ENCODE measurements around the gene PLCL1. TPM values are rescaled to one million over a fixed set of nuclear protein-coding genes. Genes with fewer than 3 reads are reported as not detected.

PLCL1 gene
- total RNA-seq, 1 experiment from 2014 or later, result 1.6 TPM

DNA sequence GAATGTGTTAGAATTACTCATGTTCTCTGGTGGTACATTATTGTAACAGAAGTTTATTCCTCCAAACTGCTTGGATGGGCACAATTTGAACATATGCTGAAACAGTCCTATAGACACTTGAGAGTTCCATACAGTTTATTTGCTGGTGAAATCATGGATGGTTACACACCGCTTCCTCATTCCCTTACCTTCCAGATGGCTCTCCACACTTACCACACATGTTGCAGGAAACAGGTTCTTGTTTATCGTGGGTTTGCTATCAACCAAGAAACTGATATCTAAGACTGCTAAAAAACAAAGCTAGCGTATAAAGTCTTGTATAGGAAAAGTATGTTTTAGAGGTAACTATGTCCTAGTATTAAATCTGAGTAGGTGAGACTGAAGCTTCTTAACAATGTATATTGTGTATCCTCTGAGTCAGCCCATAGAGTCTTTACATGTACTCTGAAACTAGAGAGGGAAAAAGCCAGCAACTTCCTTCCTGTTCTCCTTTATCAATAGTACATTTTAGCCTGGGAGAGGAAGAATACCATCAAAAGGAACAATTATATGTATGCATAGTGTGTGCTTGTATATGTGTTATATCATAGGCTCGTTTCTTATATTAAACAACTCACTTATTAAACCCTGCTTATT, 313.1 kb downstream of the PLCL1 start:
- Histone ChIP-seq H3K4me3 (ENCODE audit: low read depth, low read length) (no peak overlapping the region), H3K27me3 (replicated peaks; ENCODE audit: control insufficient read depth, insufficient read depth, low read length) (no peaks in the 10 kb centered on the region), H3K4me1 (no peaks in the 10 kb centered on the region), H3K36me3 (ENCODE audit: control insufficient read depth, insufficient read depth, low read length) (no peaks in the 10 kb centered on the region), H3K9me3 (no peaks in the 10 kb centered on the region)
- BruUV-seq (replicated peaks), result no TSS peak
- TF ChIP-seq, protein P1, sequence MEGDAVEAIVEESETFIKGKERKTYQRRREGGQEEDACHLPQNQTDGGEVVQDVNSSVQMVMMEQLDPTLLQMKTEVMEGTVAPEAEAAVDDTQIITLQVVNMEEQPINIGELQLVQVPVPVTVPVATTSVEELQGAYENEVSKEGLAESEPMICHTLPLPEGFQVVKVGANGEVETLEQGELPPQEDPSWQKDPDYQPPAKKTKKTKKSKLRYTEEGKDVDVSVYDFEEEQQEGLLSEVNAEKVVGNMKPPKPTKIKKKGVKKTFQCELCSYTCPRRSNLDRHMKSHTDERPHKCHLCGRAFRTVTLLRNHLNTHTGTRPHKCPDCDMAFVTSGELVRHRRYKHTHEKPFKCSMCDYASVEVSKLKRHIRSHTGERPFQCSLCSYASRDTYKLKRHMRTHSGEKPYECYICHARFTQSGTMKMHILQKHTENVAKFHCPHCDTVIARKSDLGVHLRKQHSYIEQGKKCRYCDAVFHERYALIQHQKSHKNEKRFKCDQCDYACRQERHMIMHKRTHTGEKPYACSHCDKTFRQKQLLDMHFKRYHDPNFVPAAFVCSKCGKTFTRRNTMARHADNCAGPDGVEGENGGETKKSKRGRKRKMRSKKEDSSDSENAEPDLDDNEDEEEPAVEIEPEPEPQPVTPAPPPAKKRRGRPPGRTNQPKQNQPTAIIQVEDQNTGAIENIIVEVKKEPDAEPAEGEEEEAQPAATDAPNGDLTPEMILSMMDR (IDR thresholded peaks at IDR 0.05; ENCODE audit: insufficient read depth in 1 of 2, low read depth in 1 of 2, low read length in 1 of 2, severe bottlenecking in 1 of 2, unreplicated experiment in 1 of 2), result no peak
- Mint-ChIP-seq H3K27ac (ENCODE audit: unreplicated experiment) (no peak overlapping the region), H3K4me3 (ENCODE audit: unreplicated experiment) (no peak overlapping the region), H3K9me3 (ENCODE audit: unreplicated experiment) (no peaks in the 10 kb centered on the region), H3K4me1 (ENCODE audit: low read depth, unreplicated experiment) (no peaks in the 10 kb centered on the region), H3K36me3 (ENCODE audit: insufficient read depth, unreplicated experiment) (no peaks in the 10 kb centered on the region), H3K27me3 (ENCODE audit: insufficient read depth, unreplicated experiment) (peaks cover 7% of the 10 kb centered on the region)
- CTCF ChIA-PET, result no interaction called here
- intact Hi-C loops (cut with micrococcal nuclease; ENCODE audit: unreplicated experiment), result no loop called here
- no peak for DNase-seq
- POLR2A ChIA-PET, result no interaction called here

DNA sequence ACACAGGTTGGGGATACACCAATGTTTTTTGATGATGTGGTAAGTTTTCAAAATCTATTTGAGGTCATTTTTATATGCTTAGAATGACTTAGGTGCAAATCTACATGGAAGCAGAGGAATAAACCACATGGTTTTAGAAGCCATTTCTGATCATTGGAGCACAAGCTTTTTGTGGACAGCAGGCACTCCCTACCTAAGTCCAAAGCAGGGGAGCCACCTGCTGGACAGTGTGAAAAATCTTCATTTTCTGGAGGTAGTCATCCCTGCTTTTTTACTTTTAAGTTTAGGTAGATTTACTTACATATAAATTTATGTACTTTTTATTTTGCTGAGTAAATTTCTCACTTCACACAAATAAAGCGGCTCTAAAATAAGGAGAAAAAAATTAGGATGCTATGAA, 323.2 kb downstream of the PLCL1 start:
- Mint-ChIP-seq H3K27me3 (ENCODE audit: insufficient read depth, unreplicated experiment) (peaks cover 10% of the 10 kb centered on the region), H3K4me1 (ENCODE audit: low read depth, unreplicated experiment) (no peaks in the 10 kb centered on the region), H3K36me3 (ENCODE audit: insufficient read depth, unreplicated experiment) (no peaks in the 10 kb centered on the region), H3K4me3 (ENCODE audit: unreplicated experiment) (no peak overlapping the region), H3K27ac (ENCODE audit: unreplicated experiment) (no peak overlapping the region), H3K9me3 (ENCODE audit: unreplicated experiment) (no peaks in the 10 kb centered on the region)
- Histone ChIP-seq H3K36me3 (ENCODE audit: control insufficient read depth, insufficient read depth, low read length) (no peaks in the 10 kb centered on the region), H3K4me3 (ENCODE audit: low read depth, low read length) (no peak overlapping the region), H3K9me3 (no peaks in the 10 kb centered on the region), H3K27me3 (replicated peaks; ENCODE audit: control insufficient read depth, insufficient read depth, low read length) (no peaks in the 10 kb centered on the region), H3K4me1 (no peaks in the 10 kb centered on the region)
- peak in 1 of 2 experiments; percentile 46 for DNase-seq
- ChIA-PET POLR2A (no interaction called here), CTCF (interaction anchor here (0.6 to 1.5 kb wide), 5 partner anchors 9 to 323 kb away, joined by 3 to 5 read pairs (median 3); partner anchors contain the start of gene PLCL1)
- TF ChIP-seq, protein P1 (IDR thresholded peaks at IDR 0.05; ENCODE audit: insufficient read depth in 1 of 2, low read depth in 1 of 2, low read length in 1 of 2, severe bottlenecking in 1 of 2, unreplicated experiment in 1 of 2), result peak; percentile 67 to 75
- no TSS peak for BruUV-seq (replicated peaks)
- intact Hi-C loops (cut with micrococcal nuclease; ENCODE audit: unreplicated experiment), result loop anchor here (1.0 to 2.0 kb wide), 4 partner anchors 73 to 324 kb away; no protein-coding TSS in a partner anchor

DNA sequence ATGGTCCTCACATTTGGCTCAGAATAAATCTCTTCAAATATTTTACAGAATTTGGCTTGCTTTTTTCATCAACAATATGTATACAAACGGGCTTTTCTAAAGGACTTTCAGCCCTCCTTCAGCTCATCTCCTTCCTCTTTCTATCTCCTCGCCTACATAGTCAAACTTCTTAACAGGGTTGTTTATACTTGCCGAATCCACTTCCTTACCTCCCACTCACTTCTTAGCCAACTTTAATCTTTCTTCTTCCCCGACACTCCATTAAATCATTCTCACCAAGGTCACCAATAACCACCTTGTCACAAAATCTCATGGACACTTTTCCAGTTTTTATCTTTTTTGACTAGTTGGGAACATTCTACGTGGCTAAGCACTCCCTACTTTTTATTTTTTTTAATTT, 325.2 kb downstream of the PLCL1 start:
- ChIA-PET POLR2A (no interaction called here), CTCF (no interaction called here)
- H3K27me3 ChIP-seq (replicated peaks; ENCODE audit: control insufficient read depth, insufficient read depth, low read length), result no peaks in the 10 kb centered on the region
- H3K36me3 ChIP-seq (ENCODE audit: control insufficient read depth, insufficient read depth, low read length), result no peaks in the 10 kb centered on the region
- no peaks in the 10 kb centered on the region for H3K9me3 ChIP-seq
- Mint-ChIP-seq H3K4me3 (ENCODE audit: unreplicated experiment) (no peak overlapping the region), H3K9me3 (ENCODE audit: unreplicated experiment) (no peaks in the 10 kb centered on the region), H3K36me3 (ENCODE audit: insufficient read depth, unreplicated experiment) (no peaks in the 10 kb centered on the region), H3K27me3 (ENCODE audit: insufficient read depth, unreplicated experiment) (peaks cover 10% of the 10 kb centered on the region), H3K4me1 (ENCODE audit: low read depth, unreplicated experiment) (no peaks in the 10 kb centered on the region), H3K27ac (ENCODE audit: unreplicated experiment) (no peak overlapping the region)
- TF ChIP-seq, protein P1 (IDR thresholded peaks at IDR 0.05; ENCODE audit: insufficient read depth in 1 of 2, low read depth in 1 of 2, low read length in 1 of 2, severe bottlenecking in 1 of 2, unreplicated experiment in 1 of 2), result no peak
- intact Hi-C loops (cut with micrococcal nuclease; ENCODE audit: unreplicated experiment), result no loop called here
- H3K4me1 ChIP-seq, result no peaks in the 10 kb centered on the region
- no peak overlapping the region for H3K4me3 ChIP-seq (ENCODE audit: low read depth, low read length)
- DNase-seq, result no peak
- no TSS peak for BruUV-seq (replicated peaks)
